Renal pelvis (tissue), 4 donors: ENCODE measurements around the gene ARRDC1. TPM values are rescaled to one million over a fixed set of nuclear protein-coding genes. Genes with fewer than 3 reads are reported as not detected.
"Not testable (repeated sequence)": the region's sequence is repeated elsewhere in the genome, so short reads cannot be mapped to it uniquely, and the experiment has no call there.

Experiments used
- DNase-seq: peaks from one replicate; pipeline ENCODE4 v3.0.0-alpha.2; 2013
- polyA plus RNA-seq, 3 donors: library from polyadenylated mRNA; unstranded; fragments of 120-200 nt; gene quantifications; one replicate each; pipeline ENCODE4 v1.2.1, GENCODE V29; 2013; ENCODE audit not compliant: insufficient read length in 3 of 3

The ARRDC1 gene
- polyA plus RNA-seq, 3 donors: 35.1 to 39.7 (median 37.5) TPM

DNA sequence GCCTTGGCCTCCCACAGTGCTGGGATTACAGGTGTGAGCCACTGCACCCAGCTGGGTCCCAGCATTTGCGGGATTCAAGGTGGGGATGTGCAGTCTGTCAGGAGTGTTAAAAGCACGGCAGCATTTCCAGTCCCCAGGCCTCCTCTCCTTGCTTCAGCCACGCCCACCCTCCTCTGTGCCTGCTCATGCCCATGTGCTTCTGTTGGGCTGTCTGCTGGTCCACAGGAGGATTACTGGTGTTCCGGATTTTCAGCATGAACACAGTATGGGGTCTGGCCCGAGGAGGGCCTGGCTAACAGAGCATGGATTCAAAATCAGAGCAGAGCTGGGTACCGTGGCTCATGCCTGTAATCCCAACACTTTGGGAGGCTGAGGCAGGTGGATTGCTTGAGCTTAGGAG, 5.5 kb downstream of the ARRDC1 start:
- no peak for DNase-seq

DNA sequence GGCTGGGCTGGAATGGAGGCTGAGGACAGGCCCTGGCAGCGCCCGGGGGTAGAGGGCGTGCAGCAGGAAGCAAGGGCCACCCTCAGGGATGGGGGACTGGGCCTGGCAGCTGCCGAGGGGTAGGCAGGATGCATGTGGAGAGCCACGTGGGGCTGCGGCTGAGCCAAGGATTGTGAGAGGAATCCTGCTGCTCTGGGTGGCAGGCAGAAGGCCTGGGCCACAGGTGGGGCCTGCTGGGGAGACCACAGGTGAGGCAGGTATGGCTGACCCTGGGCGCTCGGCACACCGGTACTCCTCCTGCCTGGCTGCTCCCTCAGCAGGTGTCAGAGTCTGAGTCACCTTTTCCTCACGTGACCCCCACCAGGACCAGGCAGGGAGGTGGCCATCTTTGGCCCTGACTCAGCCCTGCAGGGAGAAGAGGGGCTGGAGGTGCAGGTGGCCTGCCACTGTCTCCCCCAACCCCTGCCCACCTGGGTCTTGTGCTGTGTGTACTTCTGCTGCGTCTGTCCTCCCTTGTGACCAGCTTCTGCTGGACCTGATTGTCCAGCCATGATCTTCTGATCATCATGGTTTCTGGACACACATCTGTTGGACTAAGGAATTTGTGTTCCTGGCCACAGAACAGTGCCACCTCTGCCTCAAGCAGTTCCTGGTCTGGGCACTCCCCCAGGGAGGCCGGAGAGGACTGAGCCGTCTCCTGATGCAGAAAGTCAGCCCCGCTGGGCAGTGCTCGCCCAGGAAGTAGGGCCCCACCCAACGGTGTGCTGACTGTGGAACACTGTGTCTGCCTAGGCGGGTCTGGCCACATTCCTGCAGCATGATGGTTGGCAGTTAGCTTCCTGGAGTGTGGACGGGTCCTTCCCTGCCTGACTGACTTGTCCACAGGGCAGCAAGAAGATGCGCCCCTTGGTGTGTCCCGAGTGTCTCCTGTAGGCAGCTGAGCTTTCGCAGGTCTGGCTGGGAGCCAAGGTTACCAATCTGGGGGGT, 6.4 kb downstream of the ARRDC1 start:
- DNase-seq: no peak

- no peak for DNase-seq
Measured at GRCh38 chr9:137612741-137613142, 7.3 kb downstream of the ARRDC1 start.

DNA sequence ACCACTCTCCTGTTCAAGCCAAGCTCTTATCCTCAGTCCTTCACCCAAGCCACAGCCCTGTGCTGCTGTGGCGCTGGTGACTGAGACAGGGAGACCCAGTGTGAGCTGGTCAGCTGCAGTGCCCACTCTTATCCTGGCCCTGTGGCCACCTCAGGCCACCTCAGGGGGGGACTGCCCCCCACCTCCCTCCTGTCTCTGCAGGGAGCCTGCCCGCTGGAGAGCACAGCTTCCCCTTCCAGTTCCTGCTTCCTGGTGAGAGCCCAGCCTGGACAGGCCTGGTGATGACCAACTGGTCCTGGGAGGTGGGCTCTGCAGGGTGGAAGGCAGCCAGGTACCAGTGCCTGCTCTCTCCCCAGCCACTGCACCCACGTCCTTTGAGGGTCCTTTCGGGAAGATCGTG, 7.8 kb downstream of the ARRDC1 start:
- DNase-seq: no peak

- DNase-seq: no peak
Measured at GRCh38 chr9:137613738-137614523, 8.4 kb downstream of the ARRDC1 start.

GRCh38 chr9:137614631-137615386, 9.3 kb downstream of the ARRDC1 start:
- DNase-seq: no peak

GRCh38 chr9:137615387-137615871, 9.9 kb downstream of the ARRDC1 start:
- DNase-seq: no peak

GRCh38 chr9:137618105-137619067, 12.9 kb downstream of the ARRDC1 start, which contains the start of gene EHMT1:
TSS of gene EHMT1 (plus strand) at chr9:137619005. CDS start at chr9:137619029, 24 bp downstream.
- DNase-seq: peak; percentile 86

DNA sequence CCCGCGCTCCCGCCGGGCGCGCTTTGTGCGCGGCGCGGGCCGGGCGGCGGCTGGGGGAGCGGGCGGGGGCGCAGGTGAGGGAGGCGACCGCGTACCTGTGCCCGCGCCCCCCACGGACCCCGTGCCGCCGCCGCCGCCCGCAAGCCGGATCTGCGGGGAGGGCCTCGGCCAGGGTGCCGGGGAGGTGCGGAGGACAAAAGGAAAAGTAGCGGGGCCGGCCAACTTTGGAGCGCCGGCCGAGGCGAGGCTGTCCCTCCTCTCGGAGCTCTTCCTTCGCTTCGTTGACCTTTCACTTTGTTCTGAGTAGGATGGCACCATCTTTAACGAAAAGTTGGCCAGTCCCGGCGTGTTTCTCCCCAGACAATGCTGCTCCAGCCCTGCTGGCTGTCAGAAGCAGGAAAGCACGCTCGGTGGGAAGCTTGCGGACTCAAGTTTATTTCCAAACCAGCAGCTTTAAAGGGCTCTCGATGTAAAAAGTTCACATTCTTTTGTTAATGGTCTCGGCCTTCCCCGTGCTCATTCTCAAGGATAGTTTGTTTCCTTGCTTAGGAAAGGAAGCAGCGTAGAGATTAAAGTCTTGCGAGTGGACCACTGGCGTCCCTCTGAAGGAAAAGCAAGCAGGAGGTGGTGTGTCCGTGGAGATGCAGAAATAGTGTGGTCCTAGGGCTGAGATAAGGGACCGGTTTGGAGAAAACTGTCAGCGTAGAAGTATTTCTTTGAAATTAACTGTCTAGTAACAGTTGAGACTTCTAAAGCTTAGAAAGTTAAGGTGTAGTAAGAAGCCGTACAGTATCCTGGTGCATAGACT, 14.0 kb downstream of the ARRDC1 start:
- no peak for DNase-seq

DNA sequence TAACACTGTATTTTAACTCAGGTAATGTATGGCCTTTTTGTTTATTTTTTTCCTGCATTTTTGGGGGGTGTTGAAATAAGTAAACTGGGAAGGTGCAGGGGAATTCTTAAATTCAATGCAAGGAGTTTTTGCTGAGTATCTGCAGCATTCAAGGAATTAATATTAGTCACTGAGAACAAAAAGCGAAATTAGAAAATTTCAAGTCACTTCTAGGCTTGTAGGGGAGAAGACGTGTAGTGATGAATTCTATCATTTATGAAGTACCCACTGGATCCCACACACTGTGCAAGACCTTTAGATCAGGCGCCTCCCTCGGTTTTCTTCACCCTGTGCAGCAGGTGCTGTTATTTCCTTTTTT, 14.5 kb downstream of the ARRDC1 start:
- DNase-seq: no peak

GRCh38 chr9:137620581-137620980, 15.1 kb downstream of the ARRDC1 start:
- no peak for DNase-seq

GRCh38 chr9:137621131-137621757, 15.8 kb downstream of the ARRDC1 start:
- no peak for DNase-seq

DNA sequence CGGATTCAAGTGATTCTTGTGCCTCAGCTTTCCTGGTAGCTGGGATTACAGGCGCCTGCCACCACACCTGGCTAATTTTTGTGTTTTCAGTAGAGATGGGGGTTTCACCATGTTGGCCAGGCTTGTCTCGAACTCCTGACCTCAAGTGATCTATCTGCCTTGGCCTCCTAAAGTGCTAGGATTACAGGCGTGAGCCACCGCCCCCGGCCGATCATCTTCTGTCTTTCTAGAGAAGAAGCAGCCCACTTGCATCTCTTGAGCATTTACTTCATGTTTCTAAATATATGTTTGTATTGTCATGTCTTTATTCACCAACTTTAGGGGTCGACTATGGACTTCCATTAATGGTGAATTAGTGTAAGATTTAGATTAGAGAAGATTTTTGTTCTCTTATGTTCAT, 16.7 kb downstream of the ARRDC1 start:
- not testable (repeated sequence) for DNase-seq

- no peak for DNase-seq
Measured at GRCh38 chr9:137626464-137626863, 21.0 kb downstream of the ARRDC1 start.

- not testable (repeated sequence) for DNase-seq
Measured at GRCh38 chr9:137627406-137627805, 21.9 kb downstream of the ARRDC1 start.

DNA sequence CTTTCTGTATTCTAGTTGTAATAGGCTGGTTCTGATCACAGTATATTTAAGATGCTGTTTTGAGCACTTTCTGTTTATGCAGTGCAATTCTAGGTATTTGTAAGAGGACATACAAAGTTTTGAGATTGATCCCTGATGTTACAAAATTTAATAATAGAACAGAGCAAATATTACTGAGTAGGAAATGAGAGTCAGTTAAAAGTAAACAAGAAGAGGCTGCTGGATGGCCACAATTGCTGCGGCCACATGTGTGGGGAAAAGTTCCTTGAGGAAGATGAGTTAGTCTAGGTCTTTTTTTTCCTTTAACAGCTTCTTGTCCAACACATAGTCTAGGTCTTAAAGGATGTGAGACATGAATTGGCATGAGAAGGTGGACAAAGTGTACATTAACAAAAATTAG, 24.6 kb downstream of the ARRDC1 start:
- no peak for DNase-seq

DNA sequence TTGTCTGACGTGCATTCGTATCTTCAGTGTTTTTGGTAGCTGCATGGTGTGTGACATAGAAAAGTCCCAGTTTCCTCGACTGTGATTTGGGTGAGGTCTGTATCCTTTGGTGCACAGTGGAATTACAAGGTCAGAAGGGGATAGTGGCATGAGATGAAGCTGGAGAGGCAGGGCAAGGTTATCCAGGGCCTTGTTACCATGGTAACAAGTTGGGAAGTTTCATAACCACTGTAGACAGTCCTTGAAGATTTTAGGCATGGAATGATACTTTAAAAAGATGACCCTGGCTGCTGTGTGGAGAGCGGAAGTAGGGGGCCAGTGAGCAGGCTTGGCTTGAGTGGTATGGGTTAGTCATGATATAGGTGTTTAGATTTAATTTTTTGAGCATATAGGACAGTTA, 25.2 kb downstream of the ARRDC1 start:
- no peak for DNase-seq

DNA sequence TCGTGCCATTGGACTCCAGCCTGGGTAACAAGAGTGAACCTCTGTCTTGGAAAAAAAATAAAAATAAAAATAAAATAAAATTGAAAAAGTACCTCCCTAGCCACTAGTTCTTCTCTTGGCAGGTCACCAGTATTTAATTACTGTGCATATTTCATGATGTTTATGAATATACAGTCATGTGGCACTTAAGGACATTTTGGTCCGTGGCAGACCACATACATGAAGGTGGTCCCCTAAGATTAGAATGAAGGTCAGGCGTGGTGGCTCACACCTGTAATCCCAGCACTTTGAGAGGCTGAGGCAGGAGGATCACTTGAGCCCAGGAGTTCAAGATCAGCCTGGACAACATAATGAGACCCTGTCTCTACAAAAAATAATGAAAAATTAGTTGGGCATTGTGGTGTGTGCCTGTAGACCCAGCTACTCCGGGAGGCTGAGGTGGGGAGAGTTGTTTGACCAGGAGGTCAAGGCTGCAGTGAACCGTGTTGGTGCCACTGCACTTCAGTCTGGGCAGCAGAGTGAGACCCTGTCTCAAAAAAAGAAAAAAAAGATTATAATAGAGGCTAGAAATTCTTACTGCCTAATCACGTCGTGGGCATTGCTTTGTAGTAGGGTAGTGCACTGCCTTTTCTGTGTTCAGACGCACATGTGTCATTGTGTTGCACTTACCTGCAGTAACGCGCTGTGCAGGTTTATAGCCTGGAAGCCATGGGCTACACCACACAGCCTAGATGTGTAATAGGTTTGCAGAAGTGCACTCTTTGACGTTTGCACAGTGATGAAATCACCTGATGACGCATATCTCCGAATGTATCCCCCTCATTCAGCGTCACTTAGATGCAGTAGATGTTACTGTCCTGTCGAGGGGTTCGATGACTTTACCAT, 26.1 kb downstream of the ARRDC1 start:
- DNase-seq: no peak
